T1000 (cell line): ENCODE data around the gene CHST12.
"Not testable (repeated sequence)": the region's sequence is repeated elsewhere in the genome, so short reads cannot be mapped to it uniquely, and the experiment has no call there.

Experiments
- DNase-seq: peaks from one replicate; lab custom pipeline; 2025; ENCODE audit warnings: mixed read lengths; lab: John Stamatoyannopoulos, UW

CHST12 gene

GRCh38 chr7:2436341-2437104, 33.1 kb downstream of the CHST12 start:
- DNase-seq, result no peak

GRCh38 chr7:2437136-2437535, 33.7 kb downstream of the CHST12 start:
- DNase-seq, result no peak

- no peak for DNase-seq
Observed at GRCh38 chr7:2437537-2438148, 34.2 kb downstream of the CHST12 start.

- DNase-seq, result no peak
Observed at GRCh38 chr7:2438186-2438585, 34.8 kb downstream of the CHST12 start.

- no peak for DNase-seq
Observed at GRCh38 chr7:2438775-2439174, 35.4 kb downstream of the CHST12 start.

- no peak for DNase-seq
Observed at GRCh38 chr7:2440608-2441245, 37.3 kb downstream of the CHST12 start.

- no peak for DNase-seq
Observed at GRCh38 chr7:2441430-2442058, 38.1 kb downstream of the CHST12 start.

GRCh38 chr7:2443491-2443890, 40.1 kb downstream of the CHST12 start:
- DNase-seq, result no peak

GRCh38 chr7:2444476-2444875, 41.1 kb downstream of the CHST12 start:
- DNase-seq, result peak; percentile 14

- DNase-seq, result no peak
Observed at GRCh38 chr7:2445047-2445446, 41.6 kb downstream of the CHST12 start.

- DNase-seq, result no peak
Observed at GRCh38 chr7:2445898-2446555, 42.6 kb downstream of the CHST12 start.

- DNase-seq, result no peak
Observed at GRCh38 chr7:2446676-2447075, 43.3 kb downstream of the CHST12 start.

GRCh38 chr7:2450198-2451107, 47.0 kb downstream of the CHST12 start:
- no peak for DNase-seq

- peak; percentile 68 for DNase-seq
Observed at GRCh38 chr7:2451171-2452073, 48.0 kb downstream of the CHST12 start.

- DNase-seq, result no peak
Observed at GRCh38 chr7:2452074-2452507, 48.7 kb downstream of the CHST12 start.

- DNase-seq, result no peak
Observed at GRCh38 chr7:2452643-2453270, 49.3 kb downstream of the CHST12 start.

GRCh38 chr7:2453849-2454248, 50.4 kb downstream of the CHST12 start:
- not testable (repeated sequence) for DNase-seq

GRCh38 chr7:2459674-2460073, 56.3 kb downstream of the CHST12 start:
- DNase-seq, result no peak

- DNase-seq, result no peak
Observed at GRCh38 chr7:2460188-2460587, 56.8 kb downstream of the CHST12 start.

GRCh38 chr7:2460641-2461040, 57.2 kb downstream of the CHST12 start:
- no peak for DNase-seq
